ENCODE results near the gene TNFAIP3.

Gene TNFAIP3

GRCh38 chr6:137925141-137925698 is 58.2 kb downstream of the TNFAIP3 start:
- no peak overlapping the region for H3K4me2 ChIP-seq (ENCODE audit: low read depth, low read length, poor library complexity, severe bottlenecking)
- no peak overlapping the region for H3K9ac ChIP-seq (ENCODE audit: low read length)
- H2AFZ ChIP-seq (ENCODE audit: low read depth, low read length, severe bottlenecking), result no peak overlapping the region
- H3K36me3 ChIP-seq (ENCODE audit: low read length), result no peaks in the 10 kb centered on the region
- no peak for TF ChIP-seq EZH2phosphoT487 (conservative IDR thresholded peaks at IDR 0.05; ENCODE audit: low read length)
- no peak for TF ChIP-seq CTCF (IDR thresholded peaks at IDR 0.05; ENCODE audit: insufficient read depth, low read length, poor library complexity, severe bottlenecking)
- H3K79me2 ChIP-seq (ENCODE audit: insufficient read depth, low read length), result no peaks in the 10 kb centered on the region
- no peak overlapping the region for H3K27ac ChIP-seq (ENCODE audit: low read depth, low read length)
- H3K9me3 ChIP-seq (ENCODE audit: insufficient read depth, low read length), result no peaks in the 10 kb centered on the region
- no peak overlapping the region for H3K4me3 ChIP-seq (ENCODE audit: insufficient read depth, low read length, poor library complexity, severe bottlenecking)
- H3K27me3 ChIP-seq (ENCODE audit: low read length), result no peaks in the 10 kb centered on the region
- H4K20me1 ChIP-seq (ENCODE audit: low read depth, low read length), result no peaks in the 10 kb centered on the region
- H3F3A ChIP-seq (ENCODE audit: insufficient read depth), result no peaks in the 10 kb centered on the region
- no peaks in the 10 kb centered on the region for H3K9me2 ChIP-seq (replicated peaks; ENCODE audit: insufficient read depth, low read length)

GRCh38 chr6:137926207-137926731 is 59.2 kb downstream of the TNFAIP3 start:
- no peaks in the 10 kb centered on the region for H3F3A ChIP-seq (ENCODE audit: insufficient read depth)
- no peaks in the 10 kb centered on the region for H3K36me3 ChIP-seq (ENCODE audit: low read length)
- no peaks in the 10 kb centered on the region for H4K20me1 ChIP-seq (ENCODE audit: low read depth, low read length)
- H3K27me3 ChIP-seq (ENCODE audit: low read length), result no peaks in the 10 kb centered on the region
- no peaks in the 10 kb centered on the region for H3K9me2 ChIP-seq (replicated peaks; ENCODE audit: insufficient read depth, low read length)
- no peak overlapping the region for H3K4me3 ChIP-seq (ENCODE audit: insufficient read depth, low read length, poor library complexity, severe bottlenecking)
- H3K27ac ChIP-seq (ENCODE audit: low read depth, low read length), result no peak overlapping the region
- no peak overlapping the region for H2AFZ ChIP-seq (ENCODE audit: low read depth, low read length, severe bottlenecking)
- H3K9ac ChIP-seq (ENCODE audit: low read length), result no peak overlapping the region
- no peaks in the 10 kb centered on the region for H3K79me2 ChIP-seq (ENCODE audit: insufficient read depth, low read length)
- no peaks in the 10 kb centered on the region for H3K9me3 ChIP-seq (ENCODE audit: insufficient read depth, low read length)
- TF ChIP-seq CTCF (IDR thresholded peaks at IDR 0.05; ENCODE audit: insufficient read depth, low read length, poor library complexity, severe bottlenecking) (no peak), EZH2phosphoT487 (conservative IDR thresholded peaks at IDR 0.05; ENCODE audit: low read length) (no peak)
- H3K4me2 ChIP-seq (ENCODE audit: low read depth, low read length, poor library complexity, severe bottlenecking), result no peak overlapping the region

GRCh38 chr6:137926985-137927384 is 59.9 kb downstream of the TNFAIP3 start:
- H4K20me1 ChIP-seq (ENCODE audit: low read depth, low read length), result no peaks in the 10 kb centered on the region
- H3K4me3 ChIP-seq (ENCODE audit: insufficient read depth, low read length, poor library complexity, severe bottlenecking), result no peak overlapping the region
- H3K27me3 ChIP-seq (ENCODE audit: low read length), result no peaks in the 10 kb centered on the region
- no peaks in the 10 kb centered on the region for H3K79me2 ChIP-seq (ENCODE audit: insufficient read depth, low read length)
- no peak overlapping the region for H3K9ac ChIP-seq (ENCODE audit: low read length)
- no peak for TF ChIP-seq CTCF (IDR thresholded peaks at IDR 0.05; ENCODE audit: insufficient read depth, low read length, poor library complexity, severe bottlenecking)
- no peak for TF ChIP-seq EZH2phosphoT487 (conservative IDR thresholded peaks at IDR 0.05; ENCODE audit: low read length)
- H3K36me3 ChIP-seq (ENCODE audit: low read length), result no peaks in the 10 kb centered on the region
- H2AFZ ChIP-seq (ENCODE audit: low read depth, low read length, severe bottlenecking), result no peak overlapping the region
- H3K4me2 ChIP-seq (ENCODE audit: low read depth, low read length, poor library complexity, severe bottlenecking), result peak overlapping the region; percentile 32
- H3K9me3 ChIP-seq (ENCODE audit: insufficient read depth, low read length), result no peaks in the 10 kb centered on the region
- no peaks in the 10 kb centered on the region for H3K9me2 ChIP-seq (replicated peaks; ENCODE audit: insufficient read depth, low read length)
- no peak overlapping the region for H3K27ac ChIP-seq (ENCODE audit: low read depth, low read length)
- no peaks in the 10 kb centered on the region for H3F3A ChIP-seq (ENCODE audit: insufficient read depth)
